HG03108 (cell line): ENCODE measurements around the gene ANO1.

Experiments
- ATAC-seq: cut with Tn5 transposase; IDR thresholded peaks from one replicate; pipeline ENCODE4 v1.9.1; 2021; ENCODE audit warnings: moderate library complexity; ENCODE audit not compliant: unreplicated experiment

ANO1 gene

GRCh38 chr11:70072461-70072860, 5.7 kb upstream of the ANO1 start:
- ATAC-seq: no peak

GRCh38 chr11:70072861-70073755, 5.0 kb upstream of the ANO1 start:
- ATAC-seq: no peak

GRCh38 chr11:70073871-70074371, 4.2 kb upstream of the ANO1 start:
- ATAC-seq: no peak

- ATAC-seq: no peak
Measured at GRCh38 chr11:70074746-70075145, 3.4 kb upstream of the ANO1 start.

GRCh38 chr11:70075836-70076235, 2.3 kb upstream of the ANO1 start:
- ATAC-seq: no peak

- ATAC-seq: no peak
Measured at GRCh38 chr11:70076461-70076931, 1.6 kb upstream of the ANO1 start.

GRCh38 chr11:70077411-70078094, 564 bp upstream of the ANO1 start:
- no peak for ATAC-seq

- no peak for ATAC-seq
Measured at GRCh38 chr11:70078781-70079616, 882 bp downstream of the ANO1 start.

GRCh38 chr11:70079691-70080090, 1.6 kb downstream of the ANO1 start:
- ATAC-seq: no peak

GRCh38 chr11:70080763-70081162, 2.6 kb downstream of the ANO1 start:
- no peak for ATAC-seq

- ATAC-seq: no peak
Measured at GRCh38 chr11:70082829-70083228, 4.7 kb downstream of the ANO1 start.

- ATAC-seq: no peak
Measured at GRCh38 chr11:70084046-70084984, 6.2 kb downstream of the ANO1 start.

GRCh38 chr11:70085815-70086769, 8.0 kb downstream of the ANO1 start:
- ATAC-seq: no peak

- no peak for ATAC-seq
Measured at GRCh38 chr11:70087446-70088167, 9.5 kb downstream of the ANO1 start.

- ATAC-seq: no peak
Measured at GRCh38 chr11:70088735-70089250, 10.7 kb downstream of the ANO1 start.

- ATAC-seq: no peak
Measured at GRCh38 chr11:70089631-70090030, 11.5 kb downstream of the ANO1 start.

GRCh38 chr11:70090961-70091381, 12.9 kb downstream of the ANO1 start:
- no peak for ATAC-seq

- no peak for ATAC-seq
Measured at GRCh38 chr11:70091638-70092037, 13.5 kb downstream of the ANO1 start.
